A549 (cell line): ENCODE measurements around the gene TMEM156. TPM values are rescaled to one million over a fixed set of nuclear protein-coding genes. Genes with fewer than 3 reads are reported as not detected.

Experiments
- ATAC-seq, 2 experiments: fragments of 200-7000 bp in 1 of 2; fragments of >200 bp in 1 of 2; cut with Nextera tagmentation in 1 of 2; cut with Tn5 transposase in 1 of 2; 3 replicates each; pipeline versions ENCODE4 v1.8.0 to v1.9.1; 2018 to 2020; ENCODE audit warnings: mild to moderate bottlenecking in 1 of 2, moderate library complexity in 1 of 2
- CTCF ChIA-PET: fragments of 300-600 bp; sonication (Branson Sonifier 250); formaldehyde crosslinking; extraction: SDS; loops from one replicate; lab custom pipeline; 2021; ENCODE audit warnings: antibody characterized with exemption, inconsistent platforms; lab: Yijun Ruan, JAX
- POLR2A ChIA-PET: fragments of 350-600 bp; formaldehyde crosslinking; extraction: SDS; loops from one replicate; lab custom pipeline; 2021; ENCODE audit warnings: antibody characterized with exemption, inconsistent platforms; lab: Yijun Ruan, JAX
- DNase-seq, 2 experiments: peaks; one replicate each; pipeline versions ENCODE4 v3.0.0 to v3.0.0-alpha.2; 2011 to 2016; ENCODE audit warnings: low read depth in 1 of 2, low spot score in 1 of 2
- FAIRE-seq: peaks from 2 replicates; lab custom pipeline; 2011; peaks lifted over from hg19 to GRCh38; lab: Jason Lieb, UNC
- H3K27ac ChIP-seq, 2 experiments: fragments of >200 bp; sonication (Bioruptor Twin); formaldehyde crosslinking; 3 replicates each; pipeline ENCODE4 v1.5.1; 2016 to 2017
- H3K4me1 ChIP-seq: fragments of >200 bp; sonication (Bioruptor Twin); formaldehyde crosslinking; 3 replicates; pipeline ENCODE4 v1.6.1; 2016
- H3K4me2 ChIP-seq: fragments of >200 bp; sonication (Bioruptor Twin); formaldehyde crosslinking; 3 replicates; pipeline ENCODE4 v1.6.1; 2016
- H3K4me3 ChIP-seq: fragments of >200 bp; sonication (Bioruptor Twin); formaldehyde crosslinking; 3 replicates; pipeline ENCODE4 v1.5.1; 2016
- H3K9me3 ChIP-seq: fragments of >200 bp; sonication (Bioruptor Twin); formaldehyde crosslinking; 3 replicates; pipeline ENCODE4 v1.6.1; 2016
- ATOH8 ChIP-seq: fragments of 250-450 bp; sonication (Bioruptor Pico); IDR thresholded peaks from 2 replicates; pipeline ENCODE4 v1.5.0; 2020; ENCODE audit warnings: low read depth, mild to moderate bottlenecking, moderate library complexity
- BHLHE40 ChIP-seq: IDR thresholded peaks from 2 replicates; pipeline ENCODE4 v1.6.1; 2012; ENCODE audit warnings: low read depth, low read length, inconsistent platforms
- CBX2 ChIP-seq: fragments of 200-600 bp; sonication (generic); IDR thresholded peaks from 2 replicates; pipeline ENCODE4 v1.6.1; 2016; ENCODE audit warnings: low read depth, mild to moderate bottlenecking, borderline replicate concordance
- E2F6 ChIP-seq: IDR thresholded peaks from 2 replicates; pipeline ENCODE4 v1.6.1; 2012; ENCODE audit warnings: low read depth, borderline replicate concordance
- EHMT2 ChIP-seq: fragments of 200-600 bp; sonication (generic); IDR thresholded peaks from 2 replicates; pipeline ENCODE4 v1.6.1; 2016; ENCODE audit warnings: antibody characterized with exemption, low read depth, mild to moderate bottlenecking, moderate library complexity
- EP300 ChIP-seq, 2 experiments: fragments of >200 bp; sonication (Bioruptor Twin); formaldehyde crosslinking; IDR thresholded peaks; 2 replicates in 1 of 2; 3 replicates in 1 of 2; pipeline ENCODE4 v1.6.1; 2016 to 2017
- FOSB ChIP-seq: fragments of 250-450 bp; sonication (Bioruptor Pico); IDR thresholded peaks from 2 replicates; pipeline ENCODE4 v1.5.0; 2020; ENCODE audit warnings: mild to moderate bottlenecking, moderate library complexity
- GATA3 ChIP-seq: IDR thresholded peaks from 2 replicates; pipeline ENCODE4 v1.6.1; 2012; ENCODE audit warnings: borderline replicate concordance
- HES2 ChIP-seq: fragments of >200 bp; sonication (Bioruptor Twin); formaldehyde crosslinking; IDR thresholded peaks from 2 replicates; pipeline ENCODE4 v1.6.1; 2016
- HEYL ChIP-seq: fragments of 250-450 bp; sonication (Bioruptor Pico); IDR thresholded peaks from 2 replicates; pipeline ENCODE4 v1.8.0; 2021; ENCODE audit warnings: mild to moderate bottlenecking, moderate library complexity
- HOXA7 ChIP-seq: fragments of 250-450 bp; sonication (Bioruptor Pico); IDR thresholded peaks from 2 replicates; pipeline ENCODE4 v1.5.0; 2020; ENCODE audit warnings: mild to moderate bottlenecking, moderate library complexity
- HOXB13 ChIP-seq: fragments of 250-450 bp; sonication (Bioruptor Pico); IDR thresholded peaks from 2 replicates; pipeline ENCODE4 v1.5.0; 2020; ENCODE audit warnings: low read depth, mild to moderate bottlenecking, moderate library complexity
- HOXB5 ChIP-seq: fragments of 250-450 bp; sonication (Bioruptor Pico); IDR thresholded peaks from 2 replicates; pipeline ENCODE4 v1.5.0; 2020; ENCODE audit warnings: mild to moderate bottlenecking, moderate library complexity
- JUNB ChIP-seq: fragments of >200 bp; sonication (Bioruptor Twin); formaldehyde crosslinking; IDR thresholded peaks from 2 replicates; pipeline ENCODE4 v1.6.1; 2016
- KDM1A ChIP-seq: fragments of 200-600 bp; sonication (generic); IDR thresholded peaks from 2 replicates; pipeline ENCODE4 v1.6.1; 2016; ENCODE audit warnings: low read depth, mild to moderate bottlenecking
- PHF8 ChIP-seq: fragments of 200-600 bp; sonication (generic); IDR thresholded peaks from 2 replicates; pipeline ENCODE4 v1.6.1; 2016; ENCODE audit warnings: low read depth, mild to moderate bottlenecking, antibody characterized with exemption, moderate library complexity, borderline replicate concordance
- POLR2AphosphoS2 ChIP-seq: conservative IDR thresholded peaks from 2 replicates; pipeline ENCODE4 v1.6.1; 2012; ENCODE audit warnings: low read length, improper control_type of control experiment, inconsistent platforms
- TFCP2L1 ChIP-seq: fragments of 250-450 bp; sonication (Bioruptor Pico); IDR thresholded peaks from 2 replicates; pipeline ENCODE4 v1.5.0; 2021; ENCODE audit warnings: mild to moderate bottlenecking
- TP53 ChIP-seq: fragments of 250-450 bp; sonication (Bioruptor Pico); IDR thresholded peaks from 2 replicates; pipeline ENCODE4 v1.5.0; 2021; ENCODE audit warnings: mild to moderate bottlenecking, moderate library complexity
- ZC3H11A ChIP-seq: fragments of 450-650 bp; IDR thresholded peaks from 2 replicates; pipeline ENCODE4 v1.6.1; 2014; ENCODE audit warnings: antibody characterized with exemption, mild to moderate bottlenecking
- ZFP36 ChIP-seq: fragments of 450-650 bp; IDR thresholded peaks from 2 replicates; pipeline ENCODE4 v1.6.1; 2014; ENCODE audit warnings: borderline replicate concordance; ENCODE audit not compliant: partially characterized antibody
- ZNF302 ChIP-seq: fragments of 250-450 bp; sonication (Bioruptor Pico); IDR thresholded peaks from 2 replicates; pipeline ENCODE4 v1.9.0; 2021; ENCODE audit warnings: inconsistent platforms, mild to moderate bottlenecking, moderate library complexity
- WGBS: methylation state at CpG from one replicate; pipeline ENCODE4 v1.1.6; 2017; ENCODE audit errors: missing lambda C conversion rate; 5-methylcytosine and 5-hydroxymethylcytosine counted together
- polyA plus RNA-seq, 4 experiments: library from polyadenylated mRNA; depleted of rRNA in 3 of 4; stranded (reverse); fragments of >200 nt; fragmentation: RNase III in 1 of 4; extraction: RNeasy Plus Mini Kit Qiagen cat#74134 plus additional on column Dnase treatment in 1 of 4; gene quantifications; 2 replicates in 3 of 4; 3 replicates in 1 of 4; pipeline ENCODE4 v1.2.3, GENCODE V29; 2011 to 2017

Gene TMEM156
- polyA plus RNA-seq, 2 of the 4 experiments (the other 2 are of a cell fraction): 10.4 to 45.1 TPM

DNA sequence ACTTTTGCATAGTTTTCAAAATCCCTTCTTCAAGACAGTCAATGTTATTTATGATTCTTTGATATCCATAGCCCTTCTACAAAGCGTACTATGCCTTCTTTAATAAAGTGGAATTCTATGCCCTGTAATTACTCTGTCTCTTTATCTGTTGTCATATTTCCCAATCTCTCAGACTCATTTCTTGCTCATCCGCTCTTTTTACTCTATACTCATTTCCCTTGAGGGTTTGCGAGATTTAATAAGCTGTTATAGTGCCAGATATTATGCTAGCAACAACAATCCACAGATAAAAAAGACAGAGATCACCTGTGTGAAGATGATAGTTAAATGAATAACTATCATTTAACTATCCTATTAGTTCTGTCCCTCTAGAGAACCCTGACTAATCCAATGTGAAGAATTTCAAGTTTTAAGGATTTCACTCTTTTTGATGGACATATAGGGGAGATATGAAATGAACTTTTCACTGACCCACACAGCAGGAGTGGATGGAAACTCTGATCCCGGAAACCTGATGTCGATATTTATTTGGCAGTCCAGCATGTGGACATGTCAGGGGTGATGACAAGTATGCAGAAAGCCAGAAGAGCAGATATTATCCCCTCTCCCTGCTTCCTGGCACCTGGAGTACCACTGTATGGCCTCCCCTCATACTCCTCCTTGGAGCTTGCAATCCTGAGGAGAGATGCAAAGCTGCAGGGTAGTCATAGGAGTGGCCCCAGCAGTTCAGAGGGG, 49.7 kb downstream of the TMEM156 start:
- TF ChIP-seq CBX2: no peak
- no peak for TF ChIP-seq ZC3H11A
- no peak for TF ChIP-seq TP53
- no peak for TF ChIP-seq EHMT2
- TF ChIP-seq HES2: no peak
- no peak for TF ChIP-seq TFCP2L1 (CRISPR knock-in tag)
- no peak for TF ChIP-seq HOXB5 (CRISPR knock-in tag)
- TF ChIP-seq FOSB (CRISPR knock-in tag): no peak
- no peak for TF ChIP-seq HEYL (CRISPR knock-in tag)
- TF ChIP-seq JUNB: no peak
- TF ChIP-seq HOXA7 (CRISPR knock-in tag): no peak
- no peak for TF ChIP-seq POLR2AphosphoS2
- no peak for TF ChIP-seq GATA3
- no peak for TF ChIP-seq ZFP36
- no peak for TF ChIP-seq EP300 (IDR thresholded peaks at IDR 0.05)
- TF ChIP-seq HOXB13: no peak
- no peak for TF ChIP-seq BHLHE40
- H3K4me2 ChIP-seq: no peak overlapping the region
- H3K27ac ChIP-seq: no peak overlapping the region
- no peak overlapping the region for H3K4me3 ChIP-seq
- ChIA-PET POLR2A (no interaction called here), CTCF (no interaction called here)
- 97% methylated on average over 5 of the region's 5 CpGs for WGBS
- ATAC-seq (no peak), DNase-seq (no peak), FAIRE-seq (no peak)
- no peaks in the 10 kb centered on the region for H3K4me1 ChIP-seq
- H3K9me3 ChIP-seq: no peaks in the 10 kb centered on the region

GRCh38 chr4:38980903-38981676, 51.1 kb downstream of the TMEM156 start:
- ATAC-seq: no peak
- TF ChIP-seq ZNF302 (CRISPR knock-in tag) (no peak), E2F6 (no peak), TFCP2L1 (CRISPR knock-in tag) (no peak), KDM1A (no peak), HOXB5 (CRISPR knock-in tag) (no peak), PHF8 (no peak), ATOH8 (no peak)
- H3K27ac ChIP-seq: no peak overlapping the region
- H3K4me3 ChIP-seq: no peak overlapping the region
- H3K4me2 ChIP-seq: no peak overlapping the region
- no peaks in the 10 kb centered on the region for H3K4me1 ChIP-seq
- no peak for DNase-seq
- 66% methylated on average over 7 of the region's 7 CpGs for WGBS
- CTCF ChIA-PET: no interaction called here
- POLR2A ChIA-PET: no interaction called here
- no peak for FAIRE-seq
- no peaks in the 10 kb centered on the region for H3K9me3 ChIP-seq
